AG04450 (cell line): ENCODE results near the gene COL19A1. TPM values are rescaled to one million over a fixed set of nuclear protein-coding genes. Genes with fewer than 3 reads are reported as not detected.

Experiments
- CTCF ChIA-PET: fragments of 300-600, 350-600 bp; formaldehyde crosslinking; extraction: SDS; loops from one replicate; lab custom pipeline; 2022; ENCODE audit warnings: antibody characterized with exemption, inconsistent platforms; lab: Charles Lee
- POLR2A ChIA-PET: fragments of 350-600 bp; formaldehyde crosslinking; extraction: SDS; loops from one replicate; lab custom pipeline; 2021; ENCODE audit warnings: antibody characterized with exemption, inconsistent platforms; lab: Yijun Ruan, JAX
- DNase-seq: peaks from one replicate; pipeline ENCODE4 v3.0.0-alpha.2; 2011; ENCODE audit warnings: low read depth, low spot score
- H3K27ac ChIP-seq: one replicate; pipeline ENCODE4 v1.5.1; 2012; ENCODE audit warnings: low read depth, low read length, control low read depth
- H3K27me3 ChIP-seq: one replicate; pipeline ENCODE4 v1.6.0; 2012; ENCODE audit warnings: low read length; ENCODE audit not compliant: control insufficient read depth, insufficient read depth
- H3K4me3 ChIP-seq: 2 replicates; pipeline ENCODE4 v1.5.1; 2011; ENCODE audit warnings: mild to moderate bottlenecking, low read depth, low read length, control low read depth
- H3K9me3 ChIP-seq: 2 replicates; pipeline ENCODE4 v1.5.1; 2012; ENCODE audit warnings: low read length; ENCODE audit not compliant: control insufficient read depth, insufficient read depth
- polyA plus RNA-seq: library from polyadenylated mRNA; depleted of rRNA; stranded (reverse); fragments of >200 nt; gene quantifications from 2 replicates; pipeline ENCODE4 v1.2.3, GENCODE V29; 2011
- TF ChIP-seq, protein P1 (sequence below): IDR thresholded peaks from 2 replicates; pipeline ENCODE4 v1.5.1; 2011; ENCODE audit warnings: low read depth, low read length, control low read depth, inconsistent platforms

COL19A1 gene
- polyA plus RNA-seq, 1 experiment: 0.09 TPM

DNA sequence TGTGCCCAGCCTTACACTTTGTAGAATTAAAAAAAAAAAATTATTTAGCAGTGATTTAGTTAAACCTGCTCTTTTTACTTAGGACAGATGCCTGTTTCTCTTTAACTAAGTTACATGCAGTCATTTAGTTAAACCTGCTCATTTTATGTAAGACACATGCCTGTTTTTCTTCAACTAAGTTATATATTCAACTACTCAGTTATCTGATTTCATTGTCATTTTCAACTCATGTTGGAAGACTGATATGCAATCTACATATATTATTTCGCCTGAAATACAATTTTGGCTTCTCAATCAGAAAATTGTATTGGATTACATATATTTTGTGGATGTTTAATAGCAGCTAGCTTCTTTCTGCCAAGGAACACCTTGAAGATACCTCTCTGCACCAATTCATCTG lies 171.1 kb downstream of the COL19A1 start:
- TF ChIP-seq, protein P1, sequence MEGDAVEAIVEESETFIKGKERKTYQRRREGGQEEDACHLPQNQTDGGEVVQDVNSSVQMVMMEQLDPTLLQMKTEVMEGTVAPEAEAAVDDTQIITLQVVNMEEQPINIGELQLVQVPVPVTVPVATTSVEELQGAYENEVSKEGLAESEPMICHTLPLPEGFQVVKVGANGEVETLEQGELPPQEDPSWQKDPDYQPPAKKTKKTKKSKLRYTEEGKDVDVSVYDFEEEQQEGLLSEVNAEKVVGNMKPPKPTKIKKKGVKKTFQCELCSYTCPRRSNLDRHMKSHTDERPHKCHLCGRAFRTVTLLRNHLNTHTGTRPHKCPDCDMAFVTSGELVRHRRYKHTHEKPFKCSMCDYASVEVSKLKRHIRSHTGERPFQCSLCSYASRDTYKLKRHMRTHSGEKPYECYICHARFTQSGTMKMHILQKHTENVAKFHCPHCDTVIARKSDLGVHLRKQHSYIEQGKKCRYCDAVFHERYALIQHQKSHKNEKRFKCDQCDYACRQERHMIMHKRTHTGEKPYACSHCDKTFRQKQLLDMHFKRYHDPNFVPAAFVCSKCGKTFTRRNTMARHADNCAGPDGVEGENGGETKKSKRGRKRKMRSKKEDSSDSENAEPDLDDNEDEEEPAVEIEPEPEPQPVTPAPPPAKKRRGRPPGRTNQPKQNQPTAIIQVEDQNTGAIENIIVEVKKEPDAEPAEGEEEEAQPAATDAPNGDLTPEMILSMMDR: no peak
- DNase-seq: no peak
- Histone ChIP-seq H3K27ac (no peak overlapping the region), H3K27me3 (no peaks in the 10 kb centered on the region), H3K9me3 (no peaks in the 10 kb centered on the region), H3K4me3 (no peak overlapping the region)
- POLR2A ChIA-PET: no interaction called here
- CTCF ChIA-PET: interaction anchor here (0.6 kb wide), 1 partner anchor 184 kb away, joined by 3 read pairs; no protein-coding TSS in a partner anchor

DNA sequence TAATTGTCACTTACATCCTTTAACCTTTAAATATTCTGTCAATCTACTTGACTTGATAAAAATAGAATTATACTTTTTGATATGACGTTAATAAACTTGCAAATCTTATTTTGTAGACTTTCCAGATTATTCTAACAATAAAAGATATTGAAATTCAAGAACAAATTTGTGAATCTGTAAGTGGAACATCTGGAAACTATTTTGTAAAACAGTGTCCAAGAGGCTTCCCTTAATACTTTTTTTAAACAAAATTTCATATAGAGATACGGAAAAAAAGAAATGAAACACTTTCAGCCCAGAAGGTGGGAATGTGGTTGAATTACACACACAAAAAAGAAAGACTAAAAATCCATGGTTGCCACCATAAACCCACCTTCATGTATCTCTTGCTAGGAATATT lies 174.4 kb downstream of the COL19A1 start:
- Histone ChIP-seq H3K27ac (no peak overlapping the region), H3K9me3 (no peaks in the 10 kb centered on the region), H3K4me3 (no peak overlapping the region), H3K27me3 (no peaks in the 10 kb centered on the region)
- ChIA-PET CTCF (no interaction called here), POLR2A (no interaction called here)
- TF ChIP-seq, protein P1: no peak
- DNase-seq: no peak

DNA sequence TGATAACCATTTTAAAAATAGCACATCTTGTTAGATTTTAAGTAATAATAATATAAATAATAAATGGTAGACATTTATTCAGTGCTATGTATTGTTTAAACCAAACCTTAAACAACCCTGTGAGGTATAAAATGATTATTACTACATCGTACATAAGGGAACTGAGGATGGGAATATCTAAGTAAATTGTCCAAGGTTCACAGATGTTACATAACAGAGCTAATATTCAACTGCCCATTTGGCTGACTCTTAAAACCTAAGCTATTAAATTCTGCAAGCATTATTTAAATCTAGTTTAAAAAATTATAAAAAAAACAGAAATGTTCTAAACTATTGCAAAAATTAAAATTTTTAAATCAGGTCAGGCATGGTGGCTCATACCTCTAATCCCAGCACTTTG lies 175.1 kb downstream of the COL19A1 start:
- DNase-seq: no peak
- Histone ChIP-seq H3K4me3 (no peak overlapping the region), H3K27ac (no peak overlapping the region), H3K9me3 (no peaks in the 10 kb centered on the region), H3K27me3 (no peaks in the 10 kb centered on the region)
- CTCF ChIA-PET: no interaction called here
- TF ChIP-seq, protein P1: no peak
- POLR2A ChIA-PET: no interaction called here

DNA sequence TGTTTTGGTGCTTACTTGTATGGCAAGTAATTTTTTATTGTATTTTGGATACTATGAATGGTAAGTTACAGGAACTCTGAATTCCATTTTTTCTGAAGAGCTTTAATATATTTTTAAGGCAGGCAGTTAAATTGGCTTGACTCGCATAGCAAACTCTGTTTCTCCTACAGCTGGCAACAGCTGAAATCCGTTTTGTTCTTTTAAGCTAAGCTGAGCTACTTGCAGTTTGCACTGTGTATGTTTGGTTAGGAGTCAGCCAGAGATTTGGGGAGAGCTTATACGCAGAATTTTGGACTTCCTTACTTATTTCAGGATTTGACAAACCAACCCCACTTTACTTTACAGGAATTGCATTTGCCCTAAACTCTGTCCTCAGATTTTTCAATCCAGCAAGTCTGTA lies 179.1 kb downstream of the COL19A1 start:
- H3K4me3 ChIP-seq: no peak overlapping the region
- ChIA-PET POLR2A (no interaction called here), CTCF (no interaction called here)
- no peaks in the 10 kb centered on the region for H3K9me3 ChIP-seq
- H3K27ac ChIP-seq: no peak overlapping the region
- TF ChIP-seq, protein P1: no peak
- no peaks in the 10 kb centered on the region for H3K27me3 ChIP-seq
- no peak for DNase-seq

DNA sequence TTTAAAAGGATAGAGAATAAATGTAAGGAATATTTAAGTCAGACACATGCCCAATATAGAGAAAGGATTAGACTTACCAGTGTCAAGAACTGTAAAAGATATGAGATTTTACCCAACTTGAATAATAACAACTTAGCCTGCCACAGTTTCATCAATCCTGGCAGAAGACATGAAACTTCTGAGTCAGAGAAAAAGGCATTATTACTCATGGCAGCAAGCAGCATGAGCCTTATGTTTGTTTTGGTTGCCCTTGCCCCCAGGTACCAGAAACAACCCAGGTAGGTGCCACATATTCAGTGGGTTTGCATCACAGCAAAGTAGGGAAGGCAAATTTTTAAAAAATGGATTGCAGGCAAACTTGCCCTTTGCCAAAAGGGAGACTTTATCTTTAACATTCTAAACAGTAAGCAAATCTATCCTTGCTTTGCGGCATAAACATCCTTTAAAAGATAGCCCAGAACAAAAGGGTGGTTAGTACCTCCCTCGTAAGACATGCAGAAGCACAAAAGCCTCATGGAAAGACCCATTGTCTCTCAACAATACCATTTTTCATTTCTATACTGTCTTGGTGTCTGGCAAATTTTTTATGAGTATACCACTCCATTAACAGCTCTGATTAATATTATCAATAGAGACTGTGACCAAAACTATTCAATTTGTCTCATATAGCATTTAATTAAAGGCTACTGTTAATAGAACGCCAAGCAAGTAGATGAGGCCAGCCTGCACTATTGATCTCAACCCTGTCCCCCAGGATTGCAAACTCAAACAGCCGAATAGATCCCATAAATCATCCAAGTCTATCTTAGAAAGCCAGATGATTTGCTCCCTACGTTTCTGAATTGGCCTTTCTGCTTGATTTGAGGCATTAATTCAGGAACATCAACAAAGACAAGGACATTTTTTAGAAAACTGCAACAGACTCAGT lies 185.1 kb downstream of the COL19A1 start:
- POLR2A ChIA-PET: no interaction called here
- no peaks in the 10 kb centered on the region for H3K9me3 ChIP-seq
- no peak overlapping the region for H3K27ac ChIP-seq
- H3K27me3 ChIP-seq: no peaks in the 10 kb centered on the region
- H3K4me3 ChIP-seq: no peak overlapping the region
- CTCF ChIA-PET: no interaction called here
- no peak for DNase-seq
- TF ChIP-seq, protein P1: no peak
